ENCODE data around the gene LRRTM4. TPM values are rescaled to one million over a fixed set of nuclear protein-coding genes. Genes with fewer than 3 reads are reported as not detected.

Gene LRRTM4
- total RNA-seq, result not detected in 2 replicates

GRCh38 chr2:77521931-77522470, at the start of gene LRRTM4:
Gene LRRTM4 (minus strand): TSS chr2:77522376.

